Measurements from ENCODE around the gene CENPW.

The CENPW gene

GRCh38 chr6:126351960-126352359, 12.0 kb downstream of the CENPW start:
- TF ChIP-seq MAX (IDR thresholded peaks at IDR 0.05) = no peak
- TF ChIP-seq FOXM1 (IDR thresholded peaks at IDR 0.05; ENCODE audit: borderline replicate concordance, low read depth) = no peak

GRCh38 chr6:126352514-126352913, 12.6 kb downstream of the CENPW start:
- no peak for TF ChIP-seq USF1 (IDR thresholded peaks at IDR 0.05)
- no peak for TF ChIP-seq EP300 (IDR thresholded peaks at IDR 0.05; ENCODE audit: borderline replicate concordance)
- TF ChIP-seq MAX (IDR thresholded peaks at IDR 0.05) = no peak
- TF ChIP-seq REST (IDR thresholded peaks at IDR 0.05; ENCODE audit: low read depth) = no peak
- no peak for TF ChIP-seq TAF1 (IDR thresholded peaks at IDR 0.05; ENCODE audit: low read depth)
- TF ChIP-seq ZBTB7A (IDR thresholded peaks at IDR 0.05; ENCODE audit: low read depth) = no peak
- TF ChIP-seq CEBPB (IDR thresholded peaks at IDR 0.05) = no peak
- TF ChIP-seq TCF12 (IDR thresholded peaks at IDR 0.05; ENCODE audit: low read depth) = no peak
- TF ChIP-seq FOXM1 (IDR thresholded peaks at IDR 0.05; ENCODE audit: borderline replicate concordance, low read depth) = no peak
- no peak for TF ChIP-seq EGR1 (IDR thresholded peaks at IDR 0.05)
- TF ChIP-seq NFIC (IDR thresholded peaks at IDR 0.05) = no peak
- TF ChIP-seq YY1 (IDR thresholded peaks at IDR 0.05; ENCODE audit: low read depth) = no peak

- TF ChIP-seq CREB1 (IDR thresholded peaks at IDR 0.05; ENCODE audit: low read depth) (no peak), MAX (IDR thresholded peaks at IDR 0.05) (no peak), NFIC (IDR thresholded peaks at IDR 0.05) (no peak), TAF1 (IDR thresholded peaks at IDR 0.05; ENCODE audit: low read depth) (no peak), YY1 (IDR thresholded peaks at IDR 0.05; ENCODE audit: low read depth) (no peak), USF1 (IDR thresholded peaks at IDR 0.05) (no peak), TCF12 (IDR thresholded peaks at IDR 0.05; ENCODE audit: low read depth) (no peak), REST (IDR thresholded peaks at IDR 0.05; ENCODE audit: low read depth) (no peak), EP300 (IDR thresholded peaks at IDR 0.05; ENCODE audit: borderline replicate concordance) (no peak), ZBTB7A (IDR thresholded peaks at IDR 0.05; ENCODE audit: low read depth) (no peak), CEBPB (IDR thresholded peaks at IDR 0.05) (no peak), EGR1 (IDR thresholded peaks at IDR 0.05) (no peak), FOXM1 (IDR thresholded peaks at IDR 0.05; ENCODE audit: borderline replicate concordance, low read depth) (no peak), TEAD4 (IDR thresholded peaks at IDR 0.05) (no peak), RAD21 (IDR thresholded peaks at IDR 0.05; ENCODE audit: low read depth) (no peak)
Observed at GRCh38 chr6:126356526-126356925, 16.6 kb downstream of the CENPW start.

- no peak for TF ChIP-seq MAX (IDR thresholded peaks at IDR 0.05)
- TF ChIP-seq NFIC (IDR thresholded peaks at IDR 0.05) = no peak
- no peak for TF ChIP-seq CREB1 (IDR thresholded peaks at IDR 0.05; ENCODE audit: low read depth)
- no peak for TF ChIP-seq EGR1 (IDR thresholded peaks at IDR 0.05)
- TF ChIP-seq TEAD4 (IDR thresholded peaks at IDR 0.05) = no peak
- no peak for TF ChIP-seq FOXM1 (IDR thresholded peaks at IDR 0.05; ENCODE audit: borderline replicate concordance, low read depth)
- TF ChIP-seq CEBPB (IDR thresholded peaks at IDR 0.05) = no peak
- no peak for TF ChIP-seq ZBTB7A (IDR thresholded peaks at IDR 0.05; ENCODE audit: low read depth)
- no peak for TF ChIP-seq TAF1 (IDR thresholded peaks at IDR 0.05; ENCODE audit: low read depth)
- no peak for TF ChIP-seq TCF12 (IDR thresholded peaks at IDR 0.05; ENCODE audit: low read depth)
- TF ChIP-seq RAD21 (IDR thresholded peaks at IDR 0.05; ENCODE audit: low read depth) = no peak
- no peak for TF ChIP-seq REST (IDR thresholded peaks at IDR 0.05; ENCODE audit: low read depth)
- no peak for TF ChIP-seq YY1 (IDR thresholded peaks at IDR 0.05; ENCODE audit: low read depth)
- no peak for TF ChIP-seq USF1 (IDR thresholded peaks at IDR 0.05)
- no peak for TF ChIP-seq EP300 (IDR thresholded peaks at IDR 0.05; ENCODE audit: borderline replicate concordance)
Observed at GRCh38 chr6:126359936-126360537, 20.1 kb downstream of the CENPW start.

Data from Ishikawa (cell line).